ENCODE data around the gene CDH20. TPM values are rescaled to one million over a fixed set of nuclear protein-coding genes. Genes with fewer than 3 reads are reported as not detected.
A peak's percentile ranks its signal among the peaks of the same experiment; 100 is the strongest.

CDH20 gene
- total RNA-seq, 2 experiments from 2014 or later = 0.05 to 0.09 TPM

- Mint-ChIP-seq H3K4me1 (no peaks in the 10 kb centered on the region), H3K9me3 (ENCODE audit: low read depth) (peaks cover 1% of the 10 kb centered on the region), H3K27me3 (peaks cover 7% of the 10 kb centered on the region), H3K36me3 (ENCODE audit: low read depth) (no peaks in the 10 kb centered on the region), H3K27ac (no peak overlapping the region), H3K4me3 (no peak overlapping the region)
- DNase-seq (no peak), ATAC-seq (no peak)
- CTCF ChIA-PET = no interaction called here
- POLR2A ChIA-PET = no interaction called here
- intact Hi-C loops (cut with DNase I, micrococcal nuclease) = no loop called here
Measured at GRCh38 chr18:61398961-61399705, 65.9 kb downstream of the CDH20 start.

- ATAC-seq (no peak), DNase-seq (no peak)
- Mint-ChIP-seq H3K9me3 (ENCODE audit: low read depth) (peaks cover 1% of the 10 kb centered on the region), H3K27me3 (peaks cover 7% of the 10 kb centered on the region), H3K4me1 (no peaks in the 10 kb centered on the region), H3K27ac (no peak overlapping the region), H3K36me3 (ENCODE audit: low read depth) (no peaks in the 10 kb centered on the region), H3K4me3 (no peak overlapping the region)
- ChIA-PET CTCF (no interaction called here), POLR2A (no interaction called here)
- intact Hi-C loops (cut with DNase I, micrococcal nuclease) = no loop called here
Measured at GRCh38 chr18:61400016-61400635, 66.9 kb downstream of the CDH20 start.

- ChIA-PET CTCF (no interaction called here), POLR2A (no interaction called here)
- DNase-seq (no peak), ATAC-seq (no peak)
- Mint-ChIP-seq H3K9me3 (ENCODE audit: low read depth) (peaks cover 1% of the 10 kb centered on the region), H3K4me3 (no peak overlapping the region), H3K36me3 (ENCODE audit: low read depth) (no peaks in the 10 kb centered on the region), H3K27ac (no peak overlapping the region), H3K27me3 (peaks cover 7% of the 10 kb centered on the region), H3K4me1 (no peaks in the 10 kb centered on the region)
- intact Hi-C loops (cut with DNase I, micrococcal nuclease) = no loop called here
Measured at GRCh38 chr18:61400716-61401115, 67.5 kb downstream of the CDH20 start.

GRCh38 chr18:61402726-61403125 lies 69.5 kb downstream of the CDH20 start:
- H3K9me3 Mint-ChIP-seq (ENCODE audit: low read depth) = peaks cover 1% of the 10 kb centered on the region
- no peak for ATAC-seq
- peaks cover 5% of the 10 kb centered on the region for H3K27me3 Mint-ChIP-seq
- H3K36me3 Mint-ChIP-seq (ENCODE audit: low read depth) = no peaks in the 10 kb centered on the region
- intact Hi-C loops (cut with DNase I, micrococcal nuclease) = no loop called here
- no peaks in the 10 kb centered on the region for H3K4me1 Mint-ChIP-seq
- no peak overlapping the region for H3K4me3 Mint-ChIP-seq
- CTCF ChIA-PET = no interaction called here
- POLR2A ChIA-PET = no interaction called here
- H3K27ac Mint-ChIP-seq = no peak overlapping the region
- DNase-seq = no peak

GRCh38 chr18:61413396-61413795 lies 80.2 kb downstream of the CDH20 start:
- Mint-ChIP-seq H3K27ac (no peak overlapping the region), H3K36me3 (ENCODE audit: low read depth) (no peaks in the 10 kb centered on the region), H3K27me3 (no peaks in the 10 kb centered on the region), H3K4me1 (no peaks in the 10 kb centered on the region), H3K4me3 (no peak overlapping the region), H3K9me3 (ENCODE audit: low read depth) (no peaks in the 10 kb centered on the region)
- CTCF ChIA-PET = interaction anchor here (1.1 kb wide), 1 partner anchor 9 kb away, joined by 4 read pairs; no protein-coding TSS in a partner anchor
- DNase-seq = no peak
- POLR2A ChIA-PET = no interaction called here
- intact Hi-C loops (cut with DNase I, micrococcal nuclease) = no loop called here
- no peak for ATAC-seq

- POLR2A ChIA-PET = no interaction called here
- CTCF ChIA-PET = no interaction called here
Measured at GRCh38 chr18:61414086-61414485, 80.9 kb downstream of the CDH20 start.

GRCh38 chr18:61419763-61420162 lies 86.5 kb downstream of the CDH20 start:
- ChIA-PET CTCF (no interaction called here), POLR2A (no interaction called here)
- H3K4me1 Mint-ChIP-seq = no peaks in the 10 kb centered on the region
- peaks cover 3% of the 10 kb centered on the region for H3K27me3 Mint-ChIP-seq
- no peaks in the 10 kb centered on the region for H3K36me3 Mint-ChIP-seq (ENCODE audit: low read depth)
- H3K4me3 Mint-ChIP-seq = no peak overlapping the region
- intact Hi-C loops (cut with DNase I, micrococcal nuclease) = no loop called here
- H3K9me3 Mint-ChIP-seq (ENCODE audit: low read depth) = no peaks in the 10 kb centered on the region
- H3K27ac Mint-ChIP-seq = no peak overlapping the region
- ATAC-seq (no peak), DNase-seq (no peak)

More at GRCh38 chr18:61414086-61414485, 80.9 kb downstream of the CDH20 start:
- Mint-ChIP-seq H3K4me3 (no peak overlapping the region), H3K27ac (no peak overlapping the region), H3K36me3 (ENCODE audit: low read depth) (no peaks in the 10 kb centered on the region), H3K4me1 (no peaks in the 10 kb centered on the region), H3K27me3 (no peaks in the 10 kb centered on the region), H3K9me3 (ENCODE audit: low read depth) (no peaks in the 10 kb centered on the region)
- no peak for ATAC-seq
- no peak for DNase-seq
- intact Hi-C loops (cut with DNase I, micrococcal nuclease) = no loop called here

GRCh38 chr18:61420218-61420885 lies 87.1 kb downstream of the CDH20 start:
- H3K27ac Mint-ChIP-seq = no peak overlapping the region
- no peaks in the 10 kb centered on the region for H3K4me1 Mint-ChIP-seq
- peaks cover 3% of the 10 kb centered on the region for H3K27me3 Mint-ChIP-seq
- no peak overlapping the region for H3K4me3 Mint-ChIP-seq
- H3K9me3 Mint-ChIP-seq (ENCODE audit: low read depth) = no peaks in the 10 kb centered on the region
- POLR2A ChIA-PET = no interaction called here
- DNase-seq (no peak), ATAC-seq (no peak)
- intact Hi-C loops (cut with DNase I, micrococcal nuclease) = no loop called here
- CTCF ChIA-PET = no interaction called here
- H3K36me3 Mint-ChIP-seq (ENCODE audit: low read depth) = no peaks in the 10 kb centered on the region

- no peaks in the 10 kb centered on the region for H3K36me3 Mint-ChIP-seq (ENCODE audit: low read depth)
- H3K27ac Mint-ChIP-seq = no peak overlapping the region
- DNase-seq (no peak), ATAC-seq (no peak)
- H3K9me3 Mint-ChIP-seq (ENCODE audit: low read depth) = no peaks in the 10 kb centered on the region
- ChIA-PET CTCF (no interaction called here), POLR2A (no interaction called here)
- intact Hi-C loops (cut with DNase I, micrococcal nuclease) = no loop called here
- H3K4me3 Mint-ChIP-seq = no peak overlapping the region
- H3K4me1 Mint-ChIP-seq = no peaks in the 10 kb centered on the region
- no peaks in the 10 kb centered on the region for H3K27me3 Mint-ChIP-seq
Measured at GRCh38 chr18:61426492-61427053, 93.3 kb downstream of the CDH20 start.

GRCh38 chr18:61428266-61428665 lies 95.0 kb downstream of the CDH20 start:
- DNase-seq (no peak), ATAC-seq (no peak)
- H3K4me3 Mint-ChIP-seq = no peak overlapping the region
- intact Hi-C loops (cut with DNase I, micrococcal nuclease) = no loop called here
- H3K9me3 Mint-ChIP-seq (ENCODE audit: low read depth) = no peaks in the 10 kb centered on the region
- H3K4me1 Mint-ChIP-seq = no peaks in the 10 kb centered on the region
- POLR2A ChIA-PET = no interaction called here
- CTCF ChIA-PET = no interaction called here
- no peak overlapping the region for H3K27ac Mint-ChIP-seq
- no peaks in the 10 kb centered on the region for H3K36me3 Mint-ChIP-seq (ENCODE audit: low read depth)
- no peaks in the 10 kb centered on the region for H3K27me3 Mint-ChIP-seq

GRCh38 chr18:61432590-61432989 lies 99.4 kb downstream of the CDH20 start:
- Mint-ChIP-seq H3K4me3 (no peak overlapping the region), H3K4me1 (no peaks in the 10 kb centered on the region), H3K27me3 (no peaks in the 10 kb centered on the region), H3K9me3 (ENCODE audit: low read depth) (peaks cover 2% of the 10 kb centered on the region), H3K27ac (no peak overlapping the region), H3K36me3 (ENCODE audit: low read depth) (no peaks in the 10 kb centered on the region)
- ATAC-seq = no peak
- DNase-seq = no peak
- intact Hi-C loops (cut with DNase I, micrococcal nuclease) = no loop called here
- POLR2A ChIA-PET = no interaction called here
- CTCF ChIA-PET = no interaction called here

- POLR2A ChIA-PET = no interaction called here
- no peak for ATAC-seq
Measured at GRCh38 chr18:61435064-61435652, 101.9 kb downstream of the CDH20 start.

More at GRCh38 chr18:61435064-61435652, 101.9 kb downstream of the CDH20 start:
- intact Hi-C loops (cut with DNase I, micrococcal nuclease) = no loop called here
- H3K9me3 Mint-ChIP-seq (ENCODE audit: low read depth) = peaks cover 2% of the 10 kb centered on the region
- peak; percentile 5 for DNase-seq
- no peaks in the 10 kb centered on the region for H3K36me3 Mint-ChIP-seq (ENCODE audit: low read depth)
- H3K27me3 Mint-ChIP-seq = no peaks in the 10 kb centered on the region
- CTCF ChIA-PET = no interaction called here
- H3K4me1 Mint-ChIP-seq = no peaks in the 10 kb centered on the region
- no peak overlapping the region for H3K27ac Mint-ChIP-seq
- H3K4me3 Mint-ChIP-seq = no peak overlapping the region

Data from activated CD4-positive, alpha-beta T cell treated with anti-CD3 and anti-CD28 coated beads for 36 hours (primary cell).